HepG2 (cell line): ENCODE results near the gene CRB1. TPM values are rescaled to one million over a fixed set of nuclear protein-coding genes. Genes with fewer than 3 reads are reported as not detected.

ENCODE experiments used
- ATAC-seq: fragments of 200-7000 bp; cut with Tn5 transposase; 3 replicates; pipeline ENCODE4 v1.9.1; 2020; ENCODE audit warnings: mild to moderate bottlenecking, moderate library complexity
- BruUV-seq: library from RNA; stranded (reverse); fragments of 400-500 nt; replicated peaks from 2 replicates; lab custom pipeline; 2021; lab: Mats Ljungman, UMichigan
- CTCF ChIA-PET: fragments of 300-600 bp; formaldehyde crosslinking; extraction: SDS; loops from one replicate; lab custom pipeline; 2021; ENCODE audit warnings: low total read pairs, inconsistent platforms, low intra/inter-chr PET ratio; lab: Yijun Ruan, JAX
- POLR2A ChIA-PET: fragments of 350-600 bp; sonication (Branson Sonifier 250); formaldehyde crosslinking; loops from one replicate; lab custom pipeline; 2020; ENCODE audit warnings: antibody characterized with exemption, inconsistent platforms; lab: Yijun Ruan, JAX
- DNase-seq: peaks from one replicate; pipeline ENCODE4 v3.0.0-alpha.2; 2015; ENCODE audit warnings: low spot score
- FAIRE-seq: peaks from 3 replicates; lab custom pipeline; 2011; peaks lifted over from hg19 to GRCh38; lab: Jason Lieb, UNC
- H2AFZ ChIP-seq: one replicate; pipeline ENCODE4 v1.6.1; 2011; ENCODE audit warnings: low read length, inconsistent platforms
- H3K27ac ChIP-seq: fragments of 300-600 bp; 3 replicates; pipeline ENCODE4 v1.8.0; 2011; ENCODE audit warnings: mixed run types, mild to moderate bottlenecking, mixed read lengths, low read length, inconsistent platforms; ENCODE audit not compliant: insufficient read depth; ENCODE audit errors: extremely low read length
- H3K27me3 ChIP-seq, 2 experiments: fragments of 200-600 bp in 1 of 2; 2 replicates in 1 of 2; 3 replicates in 1 of 2; pipeline versions ENCODE4 v1.6.0 to v1.8.0; 2011; ENCODE audit warnings: low read length in 2 of 2, mild to moderate bottlenecking in 2 of 2, moderate library complexity in 2 of 2, inconsistent platforms in 1 of 2; ENCODE audit not compliant: insufficient read depth in 2 of 2, control insufficient read depth in 1 of 2
- H3K36me3 ChIP-seq, 2 experiments: fragments of 200-600 bp in 1 of 2; replicated peaks in 1 of 2; 2 replicates in 1 of 2; 3 replicates in 1 of 2; pipeline versions ENCODE4 v1.5.1 to v1.8.0; 2011; ENCODE audit warnings: low read length in 2 of 2, inconsistent platforms in 1 of 2; ENCODE audit not compliant: insufficient read depth in 2 of 2, control insufficient read depth in 1 of 2
- H3K4me1 ChIP-seq: 2 replicates; pipeline ENCODE4 v1.5.1; 2012; ENCODE audit warnings: low read length, inconsistent platforms; ENCODE audit not compliant: insufficient read depth
- H3K4me2 ChIP-seq: 2 replicates; pipeline ENCODE4 v1.6.0; 2011; ENCODE audit warnings: low read depth, low read length, inconsistent platforms
- H3K4me3 ChIP-seq, 3 experiments: fragments of 200-600 bp in 1 of 3; sonication (generic), shearing (Covaris generic) in 1 of 3; replicated peaks in 1 of 3; 2 replicates each; pipeline ENCODE4 v1.5.1; 2011 to 2016; ENCODE audit warnings: low read length in 3 of 3, inconsistent platforms in 2 of 3, low read depth in 2 of 3, mild to moderate bottlenecking in 2 of 3, control low read depth in 1 of 3, mixed read lengths in 1 of 3; ENCODE audit not compliant: insufficient read depth in 1 of 3
- H3K79me2 ChIP-seq: one replicate; pipeline ENCODE4 v1.6.1; 2011; ENCODE audit warnings: low read length, inconsistent platforms; ENCODE audit not compliant: insufficient read depth
- H3K9ac ChIP-seq: 2 replicates; pipeline ENCODE4 v1.6.0; 2011; ENCODE audit warnings: mild to moderate bottlenecking, low read depth, low read length, inconsistent platforms; ENCODE audit not compliant: insufficient read depth
- H3K9me3 ChIP-seq: 2 replicates; pipeline ENCODE4 v1.5.1; 2012; ENCODE audit warnings: mild to moderate bottlenecking, low read length
- H4K20me1 ChIP-seq: 2 replicates; pipeline ENCODE4 v1.6.0; 2011; ENCODE audit warnings: inconsistent platforms, mild to moderate bottlenecking, low read length, moderate library complexity; ENCODE audit not compliant: insufficient read depth
- ATF1 ChIP-seq: IDR thresholded peaks from 2 replicates; pipeline ENCODE4 v1.6.1; 2016; ENCODE audit warnings: mild to moderate bottlenecking, control low read depth
- ATRX ChIP-seq: sonication (generic); formaldehyde crosslinking; IDR thresholded peaks from 2 replicates; pipeline ENCODE4 v1.4.0; 2020; ENCODE audit warnings: missing genetic modification reagents, borderline replicate concordance
- BCL6 ChIP-seq: IDR thresholded peaks from 2 replicates; pipeline ENCODE4 v1.6.1; 2016; ENCODE audit warnings: missing genetic modification reagents, missing compliant biosample characterization
- FOXJ3 ChIP-seq: sonication (generic); formaldehyde crosslinking; IDR thresholded peaks from 2 replicates; pipeline ENCODE4 v1.4.0; 2020; ENCODE audit warnings: missing genetic modification reagents, mild to moderate bottlenecking, borderline replicate concordance
- HNRNPK ChIP-seq: fragments of 200-400 bp; formaldehyde crosslinking; IDR thresholded peaks from 2 replicates; pipeline ENCODE4 v1.6.1; 2018; ENCODE audit warnings: low read length, low read depth, moderate library complexity, mild to moderate bottlenecking; ENCODE audit not compliant: poor library complexity, severe bottlenecking
- KIAA2018 ChIP-seq: sonication (generic); formaldehyde crosslinking; IDR thresholded peaks from 2 replicates; pipeline ENCODE4 v1.5.0; 2020; ENCODE audit warnings: mild to moderate bottlenecking, missing genetic modification reagents, borderline replicate concordance
- MTERF4 ChIP-seq: sonication (generic); formaldehyde crosslinking; IDR thresholded peaks from 2 replicates; pipeline ENCODE4 v1.8.0; 2023; ENCODE audit warnings: mild to moderate bottlenecking, missing genetic modification reagents
- PHB2 ChIP-seq: fragments of 450-650 bp; IDR thresholded peaks from 2 replicates; pipeline ENCODE4 v1.6.1; 2018; ENCODE audit not compliant: partially characterized antibody
- POLR2A ChIP-seq, 2 experiments: IDR thresholded peaks; 2 replicates each; pipeline ENCODE4 v1.6.1; 2011; ENCODE audit warnings: low read depth in 2 of 2, low read length in 2 of 2, mild to moderate bottlenecking in 1 of 2, moderate library complexity in 1 of 2; ENCODE audit not compliant: insufficient read depth in 1 of 2
- POLR2G ChIP-seq: fragments of 200-400 bp; formaldehyde crosslinking; IDR thresholded peaks from 2 replicates; pipeline ENCODE4 v1.6.1; 2018; ENCODE audit warnings: mild to moderate bottlenecking, low read depth, low read length, moderate library complexity
- RCOR2 ChIP-seq: IDR thresholded peaks from 2 replicates; pipeline ENCODE4 v1.6.1; 2016; ENCODE audit warnings: missing biosample characterization, missing genetic modification reagents
- RORA ChIP-seq: sonication (generic); formaldehyde crosslinking; IDR thresholded peaks from 2 replicates; pipeline ENCODE4 v1.5.0; 2020; ENCODE audit warnings: mild to moderate bottlenecking, missing genetic modification reagents, moderate library complexity
- TOE1 ChIP-seq: sonication (generic); formaldehyde crosslinking; IDR thresholded peaks from 2 replicates; pipeline ENCODE4 v1.4.0; 2020; ENCODE audit warnings: mild to moderate bottlenecking, missing genetic modification reagents
- ZFP62 ChIP-seq: sonication (generic); formaldehyde crosslinking; IDR thresholded peaks from 2 replicates; pipeline ENCODE4 v1.4.0; 2020; ENCODE audit warnings: missing genetic modification reagents
- ZNF253 ChIP-seq: sonication (generic); formaldehyde crosslinking; IDR thresholded peaks from 2 replicates; pipeline ENCODE4 v1.8.0; 2022; ENCODE audit warnings: mild to moderate bottlenecking, missing genetic modification reagents, borderline replicate concordance
- ZNF639 ChIP-seq: conservative IDR thresholded peaks from 2 replicates; pipeline ENCODE4 v1.6.1; 2018; ENCODE audit warnings: missing genetic modification reagents
- WGBS: methylation state at CpG from one replicate; pipeline ENCODE4 v1.1.6; 2017; ENCODE audit warnings: low lambda C conversion rate; 5-methylcytosine and 5-hydroxymethylcytosine counted together
- in situ Hi-C: cut with HindIII; loops from 2 replicates; pipeline ENCODE4 v1.10.0; 2017; ENCODE audit warnings: low pct_unique_long_range_greater_than_20kb; ENCODE audit not compliant: extremely low pct_ligation_motif_present
- intact Hi-C: fragments of 100-400 bp; cut with micrococcal nuclease; formaldehyde crosslinking; loops from one replicate; pipeline ENCODE4 v1.10.0; 2022; ENCODE audit not compliant: unreplicated experiment
- polyA plus RNA-seq, 8 experiments: library from polyadenylated mRNA; depleted of rRNA in 3 of 8; stranded (reverse) in 7 of 8; unstranded in 1 of 8; fragments of >200 nt; fragmentation: Illumina TruSeq in 4 of 8; extraction: Trizol in 4 of 8; gene quantifications; 2 replicates each; pipeline versions ENCODE4 v1.2.1 to v1.2.3, GENCODE V29; 2011 to 2016; ENCODE audit warnings: low read depth in 4 of 8, missing spikeins in 1 of 8, mixed read lengths in 1 of 8; ENCODE audit not compliant: insufficient read depth in 1 of 8
- total RNA-seq, 5 experiments: library from RNA; depleted of rRNA; stranded (reverse); fragments of >200 nt; fragmentation: Illumina TruSeq; extraction: Trizol; gene quantifications; 2 replicates each; pipeline ENCODE4 v1.2.3, GENCODE V29; 2016; ENCODE audit warnings: low read depth in 1 of 5

The CRB1 gene
- total and polyA plus RNA-seq, 2 of the 13 experiments (the other 11 are each of a cell fraction or from before 2014, with no cell fraction given): 0.01 TPM; not detected in 1

- no peak overlapping the region for H3K4me2 ChIP-seq
- no peaks in the 10 kb centered on the region for H3K36me3 ChIP-seq
- no peaks in the 10 kb centered on the region for H4K20me1 ChIP-seq
- no peak overlapping the region for H3K4me3 ChIP-seq
- H3K27me3 ChIP-seq: no peaks in the 10 kb centered on the region
- in situ Hi-C loops (loop anchor here (25.0 kb wide), 1 partner anchor 623 kb away; no protein-coding TSS in a partner anchor), intact Hi-C loops (no loop called here)
- no peak for ATAC-seq
- no peak overlapping the region for H3K9ac ChIP-seq
- no peak overlapping the region for H3K27ac ChIP-seq
- no peak for DNase-seq
- no peaks in the 10 kb centered on the region for H3K4me1 ChIP-seq
- H3K9me3 ChIP-seq: no peaks in the 10 kb centered on the region
- H3K79me2 ChIP-seq: no peaks in the 10 kb centered on the region
- BruUV-seq: no TSS peak
- 44% methylated on average over 5 of the region's 5 CpGs for WGBS
- POLR2A ChIA-PET: no interaction called here
- CTCF ChIA-PET: no interaction called here
- H2AFZ ChIP-seq: no peak overlapping the region
- no peak for FAIRE-seq
- TF ChIP-seq POLR2G (no peak), PHB2 (no peak), HNRNPK (no peak), MTERF4 (CRISPR knock-in tag) (no peak), FOXJ3 (no peak), RORA (CRISPR knock-in tag) (no peak), ATRX (CRISPR knock-in tag) (no peak), RCOR2 (no peak), ZNF253 (CRISPR knock-in tag) (no peak), ZNF639 (CRISPR knock-in tag) (no peak), POLR2A (IDR thresholded peaks at IDR 0.05; ENCODE audit: insufficient read depth in 1 of 2, low read depth in 2 of 2, low read length in 2 of 2) (no peak), KIAA2018 (CRISPR knock-in tag) (no peak), ATF1 (no peak), ZFP62 (CRISPR knock-in tag) (no peak), TOE1 (CRISPR knock-in tag) (no peak), BCL6 (CRISPR knock-in tag) (no peak)
Measured at GRCh38 chr1:197360068-197360467, 92.0 kb downstream of the CRB1 start.
